HepG2 (cell line): ENCODE measurements around the gene PEPD. TPM values are rescaled to one million over a fixed set of nuclear protein-coding genes. Genes with fewer than 3 reads are reported as not detected.

Experiments used
- LCORL ChIP-seq, 2 experiments: fragments of 450-650 bp in 1 of 2; sonication (generic) in 1 of 2; formaldehyde crosslinking in 1 of 2; IDR thresholded peaks; 2 replicates each; pipeline versions ENCODE4 v1.5.0 to v1.6.1; 2017 to 2020; ENCODE audit warnings: antibody characterized with exemption in 1 of 2, missing genetic modification reagents in 1 of 2
- MED8 ChIP-seq: sonication (generic); formaldehyde crosslinking; IDR thresholded peaks from 2 replicates; pipeline ENCODE4 v1.8.1; 2023; ENCODE audit warnings: mild to moderate bottlenecking, missing genetic modification reagents; ENCODE audit not compliant: insufficient replicate concordance
- MIER3 ChIP-seq: IDR thresholded peaks from 2 replicates; pipeline ENCODE4 v1.6.1; 2016; ENCODE audit warnings: missing compliant biosample characterization, borderline replicate concordance
- MZF1 ChIP-seq: sonication (generic); formaldehyde crosslinking; IDR thresholded peaks from 2 replicates; pipeline ENCODE4 v1.8.1; 2023; ENCODE audit warnings: mild to moderate bottlenecking, missing genetic modification reagents, borderline replicate concordance
- PCBP1 ChIP-seq: fragments of 200-400 bp; formaldehyde crosslinking; IDR thresholded peaks from 2 replicates; pipeline ENCODE4 v1.6.1; 2017; ENCODE audit warnings: mild to moderate bottlenecking, low read depth, low read length, borderline replicate concordance
- RAD51 ChIP-seq: fragments of 450-650 bp; IDR thresholded peaks from 2 replicates; pipeline ENCODE4 v1.6.1; 2016; ENCODE audit warnings: borderline replicate concordance
- RARA ChIP-seq: IDR thresholded peaks from 2 replicates; pipeline ENCODE4 v1.6.1; 2016; ENCODE audit warnings: missing genetic modification reagents, missing compliant biosample characterization
- ZNF234 ChIP-seq: sonication (generic); formaldehyde crosslinking; conservative IDR thresholded peaks from 2 replicates; pipeline ENCODE4 v1.5.1; 2020; ENCODE audit warnings: mild to moderate bottlenecking, missing genetic modification reagents
- ZNF24 ChIP-seq: fragments of 450-650 bp; IDR thresholded peaks from 2 replicates; pipeline ENCODE4 v1.6.1; 2017; ENCODE audit warnings: antibody characterized with exemption, mild to moderate bottlenecking
- ZNF292 ChIP-seq: sonication (generic); formaldehyde crosslinking; IDR thresholded peaks from 2 replicates; pipeline ENCODE4 v1.8.1; 2022; ENCODE audit warnings: mild to moderate bottlenecking, low read depth, missing genetic modification reagents, borderline replicate concordance
- ZNF460 ChIP-seq: sonication (generic); formaldehyde crosslinking; IDR thresholded peaks from 2 replicates; pipeline ENCODE4 v1.5.1; 2020; ENCODE audit warnings: missing genetic modification reagents, mild to moderate bottlenecking, borderline replicate concordance
- ZNF556 ChIP-seq: sonication (generic); formaldehyde crosslinking; IDR thresholded peaks from 2 replicates; pipeline ENCODE4 v1.4.0; 2020; ENCODE audit warnings: mild to moderate bottlenecking, missing genetic modification reagents, borderline replicate concordance
- ZNF576 ChIP-seq: sonication (generic); formaldehyde crosslinking; IDR thresholded peaks from 2 replicates; pipeline ENCODE4 v1.4.0; 2020; ENCODE audit warnings: mild to moderate bottlenecking, missing genetic modification reagents
- ZNF607 ChIP-seq: sonication (generic); formaldehyde crosslinking; IDR thresholded peaks from 2 replicates; pipeline ENCODE4 v1.5.1; 2020; ENCODE audit warnings: missing genetic modification reagents, mild to moderate bottlenecking, borderline replicate concordance
- ZNF709 ChIP-seq: sonication (generic); formaldehyde crosslinking; IDR thresholded peaks from 2 replicates; pipeline ENCODE4 v1.5.0; 2020; ENCODE audit warnings: mild to moderate bottlenecking, missing genetic modification reagents
- ZNF850 ChIP-seq: sonication (generic); formaldehyde crosslinking; conservative IDR thresholded peaks from 2 replicates; pipeline ENCODE4 v1.9.0; 2021; ENCODE audit warnings: mild to moderate bottlenecking, missing genetic modification reagents
- polyA plus RNA-seq, 8 experiments: library from polyadenylated mRNA; depleted of rRNA in 3 of 8; stranded (reverse) in 7 of 8; unstranded in 1 of 8; fragments of >200 nt; fragmentation: Illumina TruSeq in 4 of 8; extraction: Trizol in 4 of 8; gene quantifications; 2 replicates each; pipeline versions ENCODE4 v1.2.1 to v1.2.3, GENCODE V29; 2011 to 2016; ENCODE audit warnings: low read depth in 4 of 8, missing spikeins in 1 of 8, mixed read lengths in 1 of 8; ENCODE audit not compliant: insufficient read depth in 1 of 8
- total RNA-seq, 5 experiments: library from RNA; depleted of rRNA; stranded (reverse); fragments of >200 nt; fragmentation: Illumina TruSeq; extraction: Trizol; gene quantifications; 2 replicates each; pipeline ENCODE4 v1.2.3, GENCODE V29; 2016; ENCODE audit warnings: low read depth in 1 of 5
- TF ChIP-seq, protein P1 (sequence below): sonication (generic); formaldehyde crosslinking; IDR thresholded peaks from 2 replicates; pipeline ENCODE4 v1.4.0; 2020; ENCODE audit warnings: mild to moderate bottlenecking, missing genetic modification reagents
- TF ChIP-seq, protein P2 (sequence below): sonication (generic); formaldehyde crosslinking; IDR thresholded peaks from 2 replicates; pipeline ENCODE4 v1.4.0; 2020; ENCODE audit warnings: missing genetic modification reagents
- TF ChIP-seq, protein P3 (sequence below): sonication (generic); formaldehyde crosslinking; IDR thresholded peaks from 2 replicates; pipeline ENCODE4 v1.5.0; 2020; ENCODE audit warnings: mild to moderate bottlenecking, missing genetic modification reagents

PEPD gene
- total and polyA plus RNA-seq, 2 of the 13 experiments (the other 11 are each of a cell fraction or from before 2014, with no cell fraction given) = 60.7 to 75.1 TPM

- TF ChIP-seq MIER3 = peak; percentile 63; the same call in 1 of the 2 replicates
- TF ChIP-seq, protein P1, sequence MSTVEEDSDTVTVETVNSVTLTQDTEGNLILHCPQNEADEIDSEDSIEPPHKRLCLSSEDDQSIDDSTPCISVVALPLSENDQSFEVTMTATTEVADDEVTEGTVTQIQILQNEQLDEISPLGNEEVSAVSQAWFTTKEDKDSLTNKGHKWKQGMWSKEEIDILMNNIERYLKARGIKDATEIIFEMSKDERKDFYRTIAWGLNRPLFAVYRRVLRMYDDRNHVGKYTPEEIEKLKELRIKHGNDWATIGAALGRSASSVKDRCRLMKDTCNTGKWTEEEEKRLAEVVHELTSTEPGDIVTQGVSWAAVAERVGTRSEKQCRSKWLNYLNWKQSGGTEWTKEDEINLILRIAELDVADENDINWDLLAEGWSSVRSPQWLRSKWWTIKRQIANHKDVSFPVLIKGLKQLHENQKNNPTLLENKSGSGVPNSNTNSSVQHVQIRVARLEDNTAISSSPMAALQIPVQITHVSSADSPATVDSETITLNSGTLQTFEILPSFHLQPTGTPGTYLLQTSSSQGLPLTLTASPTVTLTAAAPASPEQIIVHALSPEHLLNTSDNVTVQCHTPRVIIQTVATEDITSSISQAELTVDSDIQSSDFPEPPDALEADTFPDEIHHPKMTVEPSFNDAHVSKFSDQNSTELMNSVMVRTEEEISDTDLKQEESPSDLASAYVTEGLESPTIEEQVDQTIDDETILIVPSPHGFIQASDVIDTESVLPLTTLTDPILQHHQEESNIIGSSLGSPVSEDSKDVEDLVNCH = 0 out of 2 replicates have a peak, but pooled peaks have one; percentile 65
- no peak for TF ChIP-seq ZNF24
- peak; percentile 27; the same call in 1 of the 2 replicates for TF ChIP-seq ZNF460
- TF ChIP-seq ZNF576 (CRISPR knock-in tag) = 0 out of 2 replicates have a peak, but pooled peaks have one; percentile 60
- TF ChIP-seq, protein P2, sequence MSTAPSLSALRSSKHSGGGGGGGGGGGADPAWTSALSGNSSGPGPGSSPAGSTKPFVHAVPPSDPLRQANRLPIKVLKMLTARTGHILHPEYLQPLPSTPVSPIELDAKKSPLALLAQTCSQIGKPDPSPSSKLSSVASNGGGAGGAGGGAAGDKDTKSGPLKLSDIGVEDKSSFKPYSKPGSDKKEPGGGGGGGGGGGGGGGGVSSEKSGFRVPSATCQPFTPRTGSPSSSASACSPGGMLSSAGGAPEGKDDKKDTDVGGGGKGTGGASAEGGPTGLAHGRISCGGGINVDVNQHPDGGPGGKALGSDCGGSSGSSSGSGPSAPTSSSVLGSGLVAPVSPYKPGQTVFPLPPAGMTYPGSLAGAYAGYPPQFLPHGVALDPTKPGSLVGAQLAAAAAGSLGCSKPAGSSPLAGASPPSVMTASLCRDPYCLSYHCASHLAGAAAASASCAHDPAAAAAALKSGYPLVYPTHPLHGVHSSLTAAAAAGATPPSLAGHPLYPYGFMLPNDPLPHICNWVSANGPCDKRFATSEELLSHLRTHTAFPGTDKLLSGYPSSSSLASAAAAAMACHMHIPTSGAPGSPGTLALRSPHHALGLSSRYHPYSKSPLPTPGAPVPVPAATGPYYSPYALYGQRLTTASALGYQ = peak; percentile 94
- peak; percentile 65; the same call in 1 of the 2 replicates for TF ChIP-seq PCBP1
- TF ChIP-seq LCORL (IDR thresholded peaks at IDR 0.05) = 0 out of 2 replicates have a peak, but pooled peaks have one; percentile 7
- TF ChIP-seq LCORL (CRISPR knock-in tag; IDR thresholded peaks at IDR 0.05) = peak; percentile 99
- TF ChIP-seq ZNF292 (CRISPR knock-in tag) = peak; percentile 91
- peak; percentile 22; the same call in 1 of the 2 replicates for TF ChIP-seq ZNF709 (CRISPR knock-in tag)
- peak; percentile 100 for TF ChIP-seq RARA (CRISPR knock-in tag)
- peak; percentile 73; the same call in 1 of the 2 replicates for TF ChIP-seq MZF1
- peak; percentile 99 for TF ChIP-seq MED8
- TF ChIP-seq ZNF607 = no peak
- TF ChIP-seq ZNF850 = no peak
- TF ChIP-seq ZNF556 (CRISPR knock-in tag) = peak; percentile 44; the same call in 1 of the 2 replicates
- no peak for TF ChIP-seq RAD51
- TF ChIP-seq, protein P3, sequence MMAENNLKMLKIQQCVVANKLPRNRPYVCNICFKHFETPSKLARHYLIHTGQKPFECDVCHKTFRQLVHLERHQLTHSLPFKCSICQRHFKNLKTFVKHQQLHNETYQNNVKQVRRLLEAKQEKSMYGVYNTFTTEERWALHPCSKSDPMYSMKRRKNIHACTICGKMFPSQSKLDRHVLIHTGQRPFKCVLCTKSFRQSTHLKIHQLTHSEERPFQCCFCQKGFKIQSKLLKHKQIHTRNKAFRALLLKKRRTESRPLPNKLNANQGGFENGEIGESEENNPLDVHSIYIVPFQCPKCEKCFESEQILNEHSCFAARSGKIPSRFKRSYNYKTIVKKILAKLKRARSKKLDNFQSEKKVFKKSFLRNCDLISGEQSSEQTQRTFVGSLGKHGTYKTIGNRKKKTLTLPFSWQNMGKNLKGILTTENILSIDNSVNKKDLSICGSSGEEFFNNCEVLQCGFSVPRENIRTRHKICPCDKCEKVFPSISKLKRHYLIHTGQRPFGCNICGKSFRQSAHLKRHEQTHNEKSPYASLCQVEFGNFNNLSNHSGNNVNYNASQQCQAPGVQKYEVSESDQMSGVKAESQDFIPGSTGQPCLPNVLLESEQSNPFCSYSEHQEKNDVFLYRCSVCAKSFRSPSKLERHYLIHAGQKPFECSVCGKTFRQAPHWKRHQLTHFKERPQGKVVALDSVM (CRISPR knock-in tag) = peak; percentile 75
- TF ChIP-seq ZNF234 (CRISPR knock-in tag) = no peak
Observed at GRCh38 chr19:33396701-33397535, 124.7 kb downstream of the PEPD start (continued).
